ENCODE measurements around the gene IL18BP. TPM values are rescaled to one million over a fixed set of nuclear protein-coding genes. Genes with fewer than 3 reads are reported as not detected.

Gene IL18BP
- total RNA-seq, 5 donors from 2014 or later (not counting 1 experiment from before 2014, with no cell fraction given) = 18.4 to 29.2 (median 22.4) TPM

DNA sequence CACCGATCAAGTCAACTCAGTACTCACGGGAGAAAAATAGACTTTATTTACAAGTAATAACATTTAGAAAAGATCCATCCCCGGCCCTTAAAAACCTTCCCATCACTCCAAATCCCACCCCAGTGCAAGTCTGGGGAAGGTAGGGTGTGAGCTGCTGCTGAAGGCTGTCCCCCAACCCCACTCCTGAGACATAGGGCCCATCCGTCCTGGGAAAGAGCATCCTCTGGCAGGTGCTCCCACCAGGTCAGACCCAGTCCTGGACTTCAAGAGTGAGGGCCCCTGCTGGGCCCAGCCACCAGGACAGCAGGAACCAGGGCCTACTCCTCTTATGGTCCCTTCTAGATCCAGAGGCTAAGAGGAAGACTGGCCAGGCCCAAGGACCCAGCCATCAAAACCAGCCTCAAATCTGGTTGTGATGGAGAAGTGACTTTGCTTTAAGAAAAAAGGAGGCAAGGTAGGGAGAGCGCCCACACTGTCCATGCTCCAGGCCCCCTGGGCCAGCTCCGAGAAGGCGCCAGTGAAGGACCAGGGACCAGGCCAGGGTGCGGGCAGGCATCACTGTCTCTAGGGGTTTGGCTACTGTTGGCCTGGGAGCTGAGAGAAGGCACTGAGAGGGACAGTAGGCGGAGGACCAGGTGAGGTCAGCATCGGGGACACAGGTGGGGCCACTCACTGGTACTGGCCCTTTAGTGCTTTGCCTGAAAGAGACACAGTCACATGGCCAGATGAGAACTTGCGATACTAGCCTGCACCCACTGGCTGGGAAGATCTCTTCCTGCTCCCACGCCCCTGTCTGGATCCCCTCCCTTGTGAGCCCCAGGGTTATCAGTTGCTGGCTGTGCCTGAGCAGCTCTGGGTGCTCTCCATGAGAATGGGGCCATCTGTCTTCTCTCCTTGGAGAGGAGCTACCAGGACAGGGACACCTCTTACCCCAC, 4.4 kb downstream of the IL18BP start:
- no peak for DNase-seq
- H3K36me3 ChIP-seq (ENCODE audit: control insufficient read depth in 2 of 2, extremely low read depth in 1 of 2, insufficient read depth in 1 of 2, low read length in 1 of 2) = peaks cover 37 to 77% of the 10 kb centered on the region in 2 donors
- H3K27me3 ChIP-seq (replicated peaks in 1 of 2; ENCODE audit: control insufficient read depth in 2 of 2, extremely low read depth in 1 of 2, insufficient read depth in 2 of 2, low read length in 1 of 2) = no peaks in the 10 kb centered on the region
- no peak overlapping the region for H3K4me3 ChIP-seq (ENCODE audit: control insufficient read depth in 1 of 2, extremely low read depth in 1 of 2, low read length in 1 of 2)
- H3K4me3 Mint-ChIP-seq = no peak overlapping the region
- no peak overlapping the region for H3K27ac ChIP-seq (ENCODE audit: low read length)
- no peaks in the 10 kb centered on the region for H3K27me3 Mint-ChIP-seq
- CTCF ChIA-PET = no interaction called here
- no peak overlapping the region for H3K27ac Mint-ChIP-seq
- no peaks in the 10 kb centered on the region for H3K9me3 Mint-ChIP-seq
- peaks cover 20 to 38% (median 25%) of the 10 kb centered on the region in 3 donors for H3K4me1 Mint-ChIP-seq
- no peaks in the 10 kb centered on the region for H3K9me3 ChIP-seq
- peaks cover 5 to 28% of the 10 kb centered on the region in 2 experiments for H3K4me1 ChIP-seq (ENCODE audit: control insufficient read depth in 1 of 2, extremely low read depth in 1 of 2, insufficient read depth in 2 of 2, low read length in 2 of 2)
- POLR2A ChIA-PET = no interaction called here
- 97% methylated on average over 8 of the region's 12 CpGs for WGBS (ENCODE audit: insufficient coverage)
- no peak for ATAC-seq (replicated peaks in 1 of 4)
- H3K36me3 Mint-ChIP-seq = peaks cover 48% of the 10 kb centered on the region

DNA sequence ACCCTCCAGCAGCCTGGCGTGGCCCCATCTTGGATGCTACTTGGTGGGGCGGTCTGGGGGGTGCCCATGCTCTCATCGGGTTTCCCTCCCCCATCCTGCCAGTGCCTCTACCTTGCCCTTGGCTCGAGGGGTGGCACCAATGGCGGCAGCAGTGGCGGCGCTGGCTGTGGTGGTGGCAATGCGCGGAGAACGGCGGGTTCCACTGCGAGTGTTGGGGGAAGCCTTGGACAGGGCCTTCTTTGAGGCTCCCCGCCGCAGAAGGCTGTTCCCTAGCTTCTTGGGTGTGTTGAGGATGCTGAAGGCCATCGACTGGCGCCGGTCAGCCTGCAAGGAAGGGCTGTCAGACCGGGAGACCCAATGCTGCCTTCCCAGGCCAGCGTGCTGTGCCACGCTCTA, 5.1 kb downstream of the IL18BP start:
- peaks cover 3 to 22% of the 10 kb centered on the region in 2 experiments for H3K4me1 ChIP-seq (ENCODE audit: control insufficient read depth in 1 of 2, extremely low read depth in 1 of 2, insufficient read depth in 2 of 2, low read length in 2 of 2)
- no peak overlapping the region for H3K4me3 Mint-ChIP-seq
- H3K9me3 ChIP-seq = no peaks in the 10 kb centered on the region
- H3K4me1 Mint-ChIP-seq = peaks cover 13 to 31% (median 18%) of the 10 kb centered on the region in 3 donors
- no peak overlapping the region for H3K27ac Mint-ChIP-seq
- no peaks in the 10 kb centered on the region for H3K27me3 Mint-ChIP-seq
- ChIA-PET POLR2A (no interaction called here), CTCF (no interaction called here)
- H3K27me3 ChIP-seq (replicated peaks in 1 of 2; ENCODE audit: control insufficient read depth in 2 of 2, extremely low read depth in 1 of 2, insufficient read depth in 2 of 2, low read length in 1 of 2) = no peaks in the 10 kb centered on the region
- no peak for ATAC-seq (replicated peaks in 1 of 4)
- peaks cover 40 to 84% of the 10 kb centered on the region in 2 donors for H3K36me3 ChIP-seq (ENCODE audit: control insufficient read depth in 2 of 2, extremely low read depth in 1 of 2, insufficient read depth in 1 of 2, low read length in 1 of 2)
- no peak overlapping the region for H3K27ac ChIP-seq (ENCODE audit: low read length)
- 94% methylated on average over 10 of the region's 20 CpGs for WGBS (ENCODE audit: insufficient coverage)
- H3K9me3 Mint-ChIP-seq = no peaks in the 10 kb centered on the region
- no peak for DNase-seq
- H3K36me3 Mint-ChIP-seq = peaks cover 54% of the 10 kb centered on the region
- no peak overlapping the region for H3K4me3 ChIP-seq (ENCODE audit: control insufficient read depth in 1 of 2, extremely low read depth in 1 of 2, low read length in 1 of 2)

DNA sequence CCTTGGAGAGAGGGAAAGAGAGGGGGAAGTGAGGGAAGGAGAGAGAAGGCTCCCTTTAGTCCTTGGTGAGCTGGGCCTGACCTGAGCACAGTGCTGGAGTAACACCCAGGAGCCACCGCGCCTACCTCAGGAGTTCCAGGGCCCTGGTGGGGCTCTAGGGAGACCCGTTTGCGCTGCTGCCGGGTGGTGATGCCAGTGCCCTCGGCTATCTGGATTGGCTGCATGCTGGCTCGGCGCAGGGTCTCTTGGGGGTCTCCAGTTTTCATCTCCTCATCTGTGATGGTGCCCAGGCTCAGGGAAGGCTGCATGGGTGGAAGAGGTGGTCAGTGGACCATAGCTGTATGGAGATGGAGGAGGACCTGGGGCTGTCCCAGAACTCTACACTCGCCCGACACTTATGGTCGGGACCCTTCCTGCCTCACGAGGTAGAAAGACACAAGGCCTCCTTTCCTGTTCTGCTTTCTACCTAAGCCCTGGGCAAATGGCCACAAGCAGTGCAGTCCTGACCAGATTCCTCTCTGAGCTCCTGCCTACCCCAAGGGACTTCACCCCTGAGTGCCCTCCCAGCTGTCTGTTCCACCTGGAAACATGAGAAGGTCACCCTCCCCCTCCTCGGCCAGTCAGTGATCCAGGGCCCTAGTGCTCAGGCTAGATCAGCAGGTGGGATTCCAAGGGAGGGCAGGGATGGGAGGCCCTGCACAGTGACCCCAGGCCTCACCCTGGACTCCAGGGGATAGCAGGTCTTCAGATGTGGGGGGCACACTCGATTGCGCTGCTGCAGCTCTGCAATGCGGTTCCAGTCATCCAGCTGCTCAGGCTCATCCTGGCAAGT, 6.0 kb downstream of the IL18BP start:
- 98% methylated on average over 13 of the region's 16 CpGs for WGBS (ENCODE audit: insufficient coverage)
- ATAC-seq (replicated peaks in 1 of 4) = no peak
- H3K27me3 ChIP-seq (replicated peaks in 1 of 2; ENCODE audit: control insufficient read depth in 2 of 2, extremely low read depth in 1 of 2, insufficient read depth in 2 of 2, low read length in 1 of 2) = no peaks in the 10 kb centered on the region
- Mint-ChIP-seq H3K4me1 (peaks cover 4 to 21% (median 9%) of the 10 kb centered on the region in 3 donors), H3K9me3 (no peaks in the 10 kb centered on the region), H3K36me3 (peaks cover 58% of the 10 kb centered on the region), H3K27ac (no peak overlapping the region), H3K4me3 (no peak overlapping the region), H3K27me3 (no peaks in the 10 kb centered on the region)
- H3K27ac ChIP-seq (ENCODE audit: low read length) = no peak overlapping the region
- H3K9me3 ChIP-seq = no peaks in the 10 kb centered on the region
- DNase-seq = no peak
- H3K4me1 ChIP-seq (ENCODE audit: control insufficient read depth in 1 of 2, extremely low read depth in 1 of 2, insufficient read depth in 2 of 2, low read length in 2 of 2) = peaks cover 0 to 12% of the 10 kb centered on the region in 2 experiments
- H3K4me3 ChIP-seq (ENCODE audit: control insufficient read depth in 1 of 2, extremely low read depth in 1 of 2, low read length in 1 of 2) = no peak overlapping the region
- H3K36me3 ChIP-seq (ENCODE audit: control insufficient read depth in 2 of 2, extremely low read depth in 1 of 2, insufficient read depth in 1 of 2, low read length in 1 of 2) = peaks cover 40 to 92% of the 10 kb centered on the region in 2 donors
- ChIA-PET CTCF (interaction anchor here in 1 of 2 donors (0.6 kb wide), 1 partner anchor 89 kb away, joined by 4 read pairs; no protein-coding TSS in a partner anchor), POLR2A (no interaction called here)

DNA sequence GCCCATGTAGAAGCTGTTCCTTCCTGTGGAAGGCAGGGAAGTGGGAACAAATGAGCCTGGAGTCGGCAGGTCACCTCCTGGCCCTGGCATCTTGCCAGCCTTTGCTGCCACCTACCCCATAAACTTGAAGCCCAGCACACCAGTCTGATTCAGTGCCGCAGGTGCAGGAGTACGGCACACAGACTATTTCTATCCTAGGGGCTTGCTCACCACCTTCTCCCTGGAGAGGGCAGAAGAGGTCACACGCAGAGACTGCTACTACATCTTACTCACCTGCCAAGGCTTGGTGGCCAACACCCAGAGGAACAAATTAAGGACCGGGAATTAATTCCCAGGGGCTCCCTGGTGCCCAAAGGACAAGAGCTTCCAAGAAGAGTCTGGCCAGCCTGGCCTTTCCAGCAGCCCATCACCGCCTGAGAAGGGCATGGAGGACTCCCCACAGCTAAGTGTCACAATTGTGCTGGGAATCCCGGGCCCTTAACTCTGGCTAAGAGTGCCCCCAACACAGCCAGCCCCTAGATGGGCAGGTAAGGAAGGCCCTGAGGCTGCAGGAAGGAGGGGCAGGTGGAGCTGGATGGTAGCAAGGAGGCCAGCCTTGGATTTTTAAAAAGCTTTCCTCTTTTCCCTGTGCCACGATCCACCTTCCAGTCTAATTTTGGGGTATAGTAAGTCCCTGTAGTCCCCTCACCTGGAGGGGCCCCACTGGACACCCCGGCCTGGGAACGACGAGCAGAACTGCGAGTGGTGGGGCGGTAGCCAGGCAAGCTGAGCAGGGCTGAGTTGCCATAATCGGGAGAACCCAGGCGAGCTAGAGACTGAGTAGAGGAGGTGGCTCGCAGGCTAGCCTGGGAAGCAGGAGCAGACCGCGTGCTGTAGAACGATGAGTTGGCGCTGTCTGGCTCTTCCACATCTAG, 6.9 kb downstream of the IL18BP start:
- Mint-ChIP-seq H3K36me3 (peaks cover 67% of the 10 kb centered on the region), H3K9me3 (no peaks in the 10 kb centered on the region), H3K4me3 (no peak overlapping the region), H3K27ac (peak overlapping the region in 1 of 2 donors; percentile 31), H3K27me3 (no peaks in the 10 kb centered on the region), H3K4me1 (peaks cover 0 to 13% (median under 1%) of the 10 kb centered on the region in 3 donors)
- ChIA-PET CTCF (no interaction called here), POLR2A (interaction anchor here in 1 of 2 donors (0.6 kb wide), 1 partner anchor 20 kb away, joined by 3 read pairs; no protein-coding TSS in a partner anchor)
- 94% methylated on average over 12 of the region's 20 CpGs for WGBS (ENCODE audit: insufficient coverage)
- H3K27ac ChIP-seq (ENCODE audit: low read length) = no peak overlapping the region
- no peaks in the 10 kb centered on the region for H3K27me3 ChIP-seq (replicated peaks in 1 of 2; ENCODE audit: control insufficient read depth in 2 of 2, extremely low read depth in 1 of 2, insufficient read depth in 2 of 2, low read length in 1 of 2)
- H3K4me3 ChIP-seq (ENCODE audit: control insufficient read depth in 1 of 2, extremely low read depth in 1 of 2, low read length in 1 of 2) = no peak overlapping the region
- no peak for DNase-seq
- H3K4me1 ChIP-seq (ENCODE audit: control insufficient read depth in 1 of 2, extremely low read depth in 1 of 2, insufficient read depth in 2 of 2, low read length in 2 of 2) = peaks cover 0 to 3% of the 10 kb centered on the region in 2 experiments
- no peak for ATAC-seq (replicated peaks in 1 of 4)
- no peaks in the 10 kb centered on the region for H3K9me3 ChIP-seq
- peaks cover 42 to 96% of the 10 kb centered on the region in 2 donors for H3K36me3 ChIP-seq (ENCODE audit: control insufficient read depth in 2 of 2, extremely low read depth in 1 of 2, insufficient read depth in 1 of 2, low read length in 1 of 2)

DNA sequence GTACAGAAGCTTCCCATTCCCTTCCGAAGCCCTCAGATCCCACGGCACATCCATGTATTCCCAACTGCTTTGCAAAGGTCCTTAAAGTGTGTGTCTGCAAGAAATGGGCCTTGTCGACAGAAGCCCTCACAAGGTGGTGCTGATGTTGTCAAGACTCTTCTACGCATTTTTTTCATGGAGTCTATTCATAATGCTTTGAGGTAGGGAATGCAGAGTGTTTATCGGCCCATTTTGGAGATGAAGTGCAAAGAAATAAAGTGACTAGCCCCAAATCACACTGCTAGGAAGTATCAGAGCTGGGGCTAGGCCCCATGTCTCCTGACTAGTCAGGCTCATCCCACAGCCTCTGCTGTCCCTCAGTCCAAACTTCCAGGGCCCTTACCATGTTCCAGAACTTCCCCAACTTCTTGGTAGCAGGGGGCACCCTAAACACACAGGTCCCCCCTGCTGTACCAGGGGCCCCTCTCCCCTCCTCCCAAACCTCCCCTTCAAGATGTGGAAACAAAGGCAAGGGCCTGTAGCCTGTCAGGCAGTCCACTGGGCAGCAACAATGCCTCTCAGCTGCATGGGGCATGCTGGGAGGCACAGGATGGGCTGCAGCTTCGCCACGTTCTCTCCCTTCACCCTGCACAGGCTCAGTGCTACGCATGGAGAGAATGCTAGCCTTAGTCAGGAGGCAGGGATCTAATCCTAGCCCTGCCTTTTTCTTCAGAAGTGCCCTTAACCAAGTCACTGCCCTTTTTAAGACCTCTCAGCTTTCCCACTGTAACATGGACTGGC, 7.8 kb downstream of the IL18BP start:
- Histone ChIP-seq H3K27me3 (replicated peaks in 1 of 2; ENCODE audit: control insufficient read depth in 2 of 2, extremely low read depth in 1 of 2, insufficient read depth in 2 of 2, low read length in 1 of 2) (no peaks in the 10 kb centered on the region), H3K4me1 (ENCODE audit: control insufficient read depth in 1 of 2, extremely low read depth in 1 of 2, insufficient read depth in 2 of 2, low read length in 2 of 2) (peaks cover 0 to 4% of the 10 kb centered on the region in 2 experiments), H3K4me3 (ENCODE audit: control insufficient read depth in 1 of 2, extremely low read depth in 1 of 2, low read length in 1 of 2) (no peak overlapping the region), H3K27ac (ENCODE audit: low read length) (no peak overlapping the region), H3K36me3 (ENCODE audit: control insufficient read depth in 2 of 2, extremely low read depth in 1 of 2, insufficient read depth in 1 of 2, low read length in 1 of 2) (peaks cover 46 to 98% of the 10 kb centered on the region in 2 donors), H3K9me3 (no peaks in the 10 kb centered on the region)
- CTCF ChIA-PET = no interaction called here
- DNase-seq = no peak
- WGBS (ENCODE audit: insufficient coverage) = 97% methylated on average over 7 of the region's 8 CpGs
- no peak overlapping the region for H3K27ac Mint-ChIP-seq
- H3K36me3 Mint-ChIP-seq = peaks cover 71% of the 10 kb centered on the region
- ATAC-seq (replicated peaks in 1 of 4) = no peak
- peaks cover 0 to 7% (median 0%) of the 10 kb centered on the region in 3 donors for H3K4me1 Mint-ChIP-seq
- H3K9me3 Mint-ChIP-seq = no peaks in the 10 kb centered on the region
- H3K27me3 Mint-ChIP-seq = no peaks in the 10 kb centered on the region
- no peak overlapping the region for H3K4me3 Mint-ChIP-seq
- POLR2A ChIA-PET = interaction anchor here in 1 of 2 donors (0.6 kb wide), 1 partner anchor 19 kb away, joined by 3 read pairs; no protein-coding TSS in a partner anchor
